Measurements from ENCODE around the gene RNU1-4.
"Not testable (repeated sequence)": the region's sequence is repeated elsewhere in the genome, so short reads cannot be mapped to it uniquely, and the experiment has no call there.

The RNU1-4 gene

DNA sequence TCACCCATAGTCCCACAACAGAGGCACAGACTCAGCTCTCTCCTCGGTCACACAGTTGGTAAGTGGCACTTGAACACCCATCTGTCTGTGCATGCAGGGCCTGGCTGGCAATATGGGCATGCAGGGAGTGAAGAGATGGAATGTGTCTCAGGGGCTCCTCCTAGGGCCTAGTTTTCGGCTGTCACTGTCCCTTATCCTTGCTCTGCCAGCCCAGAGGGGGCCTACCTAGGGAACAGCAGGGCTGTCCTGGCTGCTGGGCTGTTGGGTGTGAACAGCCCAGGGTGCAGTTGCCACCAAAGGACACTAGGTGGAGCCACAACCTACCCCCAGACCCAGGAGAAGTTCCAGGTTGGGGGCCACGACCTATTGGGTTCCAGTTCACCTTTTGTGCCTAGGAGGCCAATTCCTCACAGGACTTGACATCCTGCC is 30.6 kb upstream of the RNU1-4 start:
- peak; percentile 84 for DNase-seq

DNA sequence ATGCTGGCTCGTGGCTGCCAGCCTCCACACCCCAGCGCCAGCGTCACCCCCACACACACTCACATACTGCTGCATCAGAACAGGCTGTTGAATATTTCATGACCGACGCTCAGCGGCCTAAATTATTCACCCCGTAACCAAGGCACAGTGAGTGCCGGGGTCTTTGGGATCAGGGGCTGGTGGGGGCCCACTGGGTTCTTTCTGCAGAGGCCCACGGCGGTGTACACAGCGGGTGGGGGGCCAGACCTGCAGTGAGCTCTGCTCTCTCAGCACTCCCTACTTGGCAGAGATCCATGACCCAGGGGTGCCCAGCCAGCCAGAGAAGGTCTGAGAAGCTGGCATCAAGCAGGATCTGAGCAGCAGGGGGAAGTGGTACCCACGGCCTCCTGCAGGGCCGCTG is 29.7 kb upstream of the RNU1-4 start:
- peak; percentile 50 for DNase-seq

DNA sequence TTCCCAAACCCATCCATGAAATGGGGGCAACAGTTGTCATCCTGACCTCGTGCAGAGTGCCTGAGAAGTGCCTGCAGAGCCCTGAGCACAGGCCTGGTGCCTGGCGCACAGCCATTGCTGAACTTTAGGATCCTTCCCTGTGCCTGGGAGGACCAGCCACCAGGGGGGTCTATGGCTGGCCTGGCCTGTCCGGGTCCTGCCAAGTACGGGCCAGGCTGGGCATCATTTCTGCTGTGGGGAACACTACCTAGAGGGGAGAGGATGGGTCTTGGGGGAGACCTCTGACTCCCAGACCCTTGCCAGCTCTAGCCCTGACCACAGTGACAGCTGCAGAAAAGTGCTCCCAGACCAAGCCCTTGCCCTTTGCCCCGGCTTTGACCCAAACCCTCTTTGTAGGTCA is 28.2 kb upstream of the RNU1-4 start:
- DNase-seq = peak; percentile 52

DNA sequence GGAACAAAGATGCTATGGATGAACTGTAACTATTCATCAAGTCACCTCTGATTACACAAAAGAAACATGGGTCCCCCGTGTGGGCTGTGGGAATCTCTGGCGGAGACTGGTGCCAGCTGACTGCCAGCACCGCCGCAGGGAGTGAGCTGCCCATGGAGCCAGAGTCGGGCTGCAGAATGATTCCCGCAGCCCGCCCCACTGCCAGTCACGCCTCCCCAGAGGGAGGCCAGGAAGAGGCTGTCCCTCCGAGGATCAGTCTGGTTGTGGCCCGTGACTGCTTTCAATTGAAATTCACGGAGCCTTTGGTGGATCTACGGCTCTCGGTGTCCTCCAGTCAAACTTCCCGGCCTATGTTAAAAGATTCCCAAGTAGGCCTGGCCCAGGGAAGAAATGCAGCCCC is 27.7 kb upstream of the RNU1-4 start:
- peak; percentile 37 for DNase-seq

DNA sequence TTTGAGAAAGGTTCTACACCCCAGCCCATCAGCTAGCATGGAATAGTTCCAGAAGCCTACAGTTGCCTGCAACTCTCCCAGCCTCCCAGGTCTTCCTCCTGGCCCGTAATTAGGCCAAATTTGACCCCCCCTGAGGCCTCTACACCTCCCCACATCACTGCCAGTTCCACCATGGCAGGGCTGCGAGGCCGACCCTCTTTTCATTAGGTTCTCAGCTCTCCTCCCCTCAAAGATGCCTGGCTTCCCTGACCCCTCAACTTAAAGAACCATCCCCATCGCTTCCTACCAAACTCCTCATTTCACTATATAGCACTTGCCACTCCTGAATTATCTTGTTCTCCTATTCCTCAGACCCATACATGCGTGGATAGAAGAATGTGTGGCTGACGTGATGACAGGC is 27.3 kb upstream of the RNU1-4 start:
- peak; percentile 35 for DNase-seq

DNA sequence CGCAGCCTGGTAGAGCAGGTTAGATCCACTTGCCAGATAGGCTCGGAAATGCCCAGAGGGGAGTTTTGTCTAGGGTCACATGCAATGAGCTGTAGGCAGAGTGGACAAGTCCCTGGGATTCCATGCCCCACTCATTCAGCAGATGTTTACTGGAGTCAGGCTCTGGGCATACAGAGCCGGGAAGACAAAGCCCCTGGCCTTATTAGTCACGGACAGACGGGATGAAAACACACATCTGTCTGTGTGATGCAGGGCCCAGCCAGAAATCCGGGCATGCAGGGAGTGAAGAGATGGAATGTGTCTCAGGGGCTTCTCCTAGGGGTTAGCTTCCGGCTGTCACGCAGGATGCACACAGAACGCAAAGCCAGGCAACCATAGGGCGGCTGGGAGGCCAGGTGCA is 26.8 kb upstream of the RNU1-4 start:
- DNase-seq = not testable (repeated sequence)

DNA sequence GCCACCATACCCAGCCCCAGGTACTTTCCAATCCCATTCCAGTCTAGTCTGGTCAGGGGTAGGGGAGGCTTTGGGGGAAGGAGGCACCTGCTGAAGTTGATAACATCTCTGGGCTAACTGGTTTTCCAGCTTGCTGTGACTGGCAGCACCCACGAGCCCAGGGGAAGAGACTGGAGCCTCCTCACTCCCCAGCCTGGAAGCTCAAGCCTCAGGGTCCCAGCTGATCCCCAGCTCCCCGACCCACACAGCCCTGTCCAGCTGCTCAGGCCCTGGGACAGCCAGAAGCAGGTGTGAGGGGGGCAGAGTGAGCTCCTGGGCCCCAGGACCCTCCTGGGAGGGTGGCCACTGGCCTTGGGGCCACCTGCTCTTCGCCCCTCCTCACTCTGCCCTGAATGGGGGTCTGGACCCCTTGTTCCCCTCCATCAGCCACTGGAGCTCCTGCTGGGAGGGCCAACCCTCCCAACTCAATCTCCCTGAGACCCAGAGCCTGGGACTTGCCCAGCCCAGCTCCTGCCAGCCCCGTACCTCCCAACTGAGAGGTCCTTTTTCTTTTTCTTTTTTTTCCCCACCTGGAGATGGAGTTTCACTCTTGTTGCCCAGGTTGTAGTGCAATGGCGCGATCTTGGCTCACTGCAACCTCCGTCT is 23.5 kb upstream of the RNU1-4 start:
- DNase-seq = peak; percentile 55

DNA sequence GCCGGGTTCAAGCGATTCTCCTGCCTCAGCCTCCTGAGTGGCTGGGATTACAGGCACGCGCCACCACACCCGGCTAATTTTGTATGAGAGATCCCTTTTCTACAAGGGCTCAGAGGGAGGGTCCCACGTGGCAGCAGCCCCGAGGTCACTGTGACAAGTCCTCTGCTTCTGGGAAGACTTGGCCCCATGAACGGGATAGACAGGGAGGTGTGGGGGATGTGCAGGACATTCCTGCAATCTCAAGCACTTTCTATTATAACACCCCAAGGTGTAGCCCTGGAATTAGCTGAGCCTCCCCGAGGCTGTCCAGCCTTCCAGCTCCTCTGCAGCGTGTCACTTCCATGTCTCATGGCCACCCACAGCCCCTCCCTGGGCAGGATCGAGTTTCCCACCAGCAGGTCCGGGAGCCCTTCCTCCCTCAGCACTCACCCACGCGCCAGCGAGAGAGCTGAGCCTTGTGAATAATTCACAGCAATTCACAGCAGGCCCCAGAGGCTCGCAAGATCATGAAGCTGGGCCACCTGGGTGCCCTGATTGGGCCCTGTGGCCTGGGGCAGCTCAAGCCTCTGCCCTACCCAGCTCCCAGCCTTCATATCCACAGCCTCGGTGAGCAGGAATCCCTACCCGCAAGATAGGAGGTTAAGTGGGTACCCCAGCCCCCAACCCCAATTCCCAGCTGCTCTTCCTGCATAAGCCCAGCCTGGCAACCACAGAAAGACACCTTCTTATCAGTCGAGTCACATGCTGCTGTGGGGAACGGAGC is 22.8 kb upstream of the RNU1-4 start:
- DNase-seq = peak; percentile 60

DNA sequence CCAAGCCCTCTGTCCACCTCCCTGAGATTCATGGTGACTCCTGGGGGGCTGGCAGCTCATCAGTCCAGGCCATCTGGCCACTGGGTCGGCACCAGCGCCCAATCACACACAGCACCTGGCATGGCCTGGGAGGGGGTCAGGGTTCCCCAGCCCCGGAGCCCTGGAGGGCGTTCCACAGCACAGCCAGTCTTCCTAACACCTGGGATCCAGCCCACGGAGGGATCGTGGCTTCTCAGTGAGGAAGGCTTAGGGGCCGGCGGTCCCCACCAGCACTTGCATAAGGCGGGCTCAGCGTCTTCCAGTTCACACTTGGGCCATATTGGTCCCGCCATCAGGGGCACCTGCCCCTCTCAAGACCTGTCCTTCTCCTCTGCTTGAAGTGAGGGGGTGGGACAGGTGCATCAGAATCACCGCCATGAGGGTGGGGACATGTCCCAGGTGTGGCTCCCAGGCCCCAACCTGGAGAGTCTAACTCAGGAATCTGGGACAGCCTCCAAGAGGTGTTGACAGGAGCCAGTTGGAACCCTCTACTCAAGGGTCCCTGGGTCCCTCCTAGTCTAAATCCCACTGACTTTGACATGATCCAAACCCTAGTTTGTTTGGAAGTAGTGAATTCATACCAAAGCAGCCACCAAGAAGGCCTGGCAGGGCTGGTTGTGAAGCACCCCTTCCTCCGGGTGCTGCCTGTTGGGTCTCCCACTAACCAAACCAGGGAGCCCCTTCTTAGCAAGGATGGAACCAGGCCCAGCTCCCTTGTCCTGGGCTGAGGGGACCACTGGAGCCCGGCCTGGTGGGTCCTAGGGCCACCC is 22.0 kb upstream of the RNU1-4 start:
- DNase-seq = peak; percentile 64

DNA sequence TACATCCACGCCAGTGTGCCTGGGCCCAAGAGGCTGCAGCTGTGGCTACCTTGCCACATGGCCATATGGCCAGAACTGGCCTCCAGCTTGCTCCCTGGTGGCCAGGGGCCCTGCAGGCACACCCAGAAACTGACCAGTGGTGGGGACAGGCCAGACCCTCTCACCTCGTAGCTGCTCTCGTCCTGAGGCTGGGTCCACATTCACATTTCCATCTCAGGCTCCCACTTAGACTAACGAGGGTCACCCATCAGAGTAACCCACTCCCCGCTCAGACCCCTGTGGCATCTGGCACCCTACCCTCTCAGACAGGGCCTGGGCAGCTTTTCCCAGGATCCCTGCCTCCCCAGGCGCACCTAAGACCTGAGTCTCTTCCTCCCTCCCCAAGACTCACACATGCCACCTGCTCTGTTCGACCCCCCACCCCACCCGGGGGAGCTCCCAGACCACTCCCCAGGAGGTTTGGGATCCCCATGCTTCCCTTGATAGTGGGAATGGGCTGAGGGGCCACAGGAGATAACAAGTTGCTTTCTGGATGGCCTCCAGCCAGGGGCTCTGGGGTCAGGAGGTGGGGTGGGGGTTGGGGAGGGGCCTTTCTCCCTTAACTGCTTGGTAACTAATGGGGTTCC is 21.3 kb upstream of the RNU1-4 start:
- peak; percentile 56 for DNase-seq

DNA sequence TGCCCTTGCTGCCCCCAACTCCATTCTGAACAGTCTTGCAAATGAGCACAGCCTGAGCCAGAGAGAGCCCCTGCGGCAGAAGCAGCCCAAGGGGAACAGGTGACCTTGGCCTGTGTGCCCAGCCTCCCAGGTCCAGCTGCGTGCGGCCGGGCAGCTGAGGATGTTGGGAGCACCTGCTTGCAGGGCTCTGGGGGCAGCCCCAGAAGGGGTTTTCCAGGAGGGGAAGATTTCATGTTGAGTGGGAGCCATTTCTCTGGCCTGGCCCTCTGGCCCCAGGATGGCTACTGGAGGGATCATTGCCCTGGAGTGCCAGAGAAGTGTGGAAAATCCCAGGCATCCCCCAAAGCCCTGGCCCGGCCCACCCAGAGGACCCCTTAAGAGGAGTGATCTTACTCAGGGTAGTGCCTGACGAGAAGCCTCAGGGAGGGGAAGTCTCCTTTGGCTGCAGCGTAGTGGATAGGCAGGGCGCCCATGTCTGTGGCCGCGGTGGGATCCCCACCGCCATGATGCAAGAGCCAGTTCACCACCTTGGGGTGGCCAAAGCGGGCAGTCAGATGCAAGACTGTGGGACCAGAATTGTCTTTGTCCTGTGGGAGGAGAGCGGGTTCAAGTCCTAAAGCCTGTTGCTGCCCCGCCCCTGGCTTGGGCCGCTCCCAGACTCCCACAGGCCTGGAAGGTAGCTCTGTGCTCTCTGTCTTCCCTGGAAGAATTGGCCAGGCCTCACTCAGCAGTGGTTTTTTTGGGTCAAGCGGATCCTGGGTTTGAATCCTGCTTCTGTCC is 20.6 kb upstream of the RNU1-4 start:
- DNase-seq = peak; percentile 58

DNA sequence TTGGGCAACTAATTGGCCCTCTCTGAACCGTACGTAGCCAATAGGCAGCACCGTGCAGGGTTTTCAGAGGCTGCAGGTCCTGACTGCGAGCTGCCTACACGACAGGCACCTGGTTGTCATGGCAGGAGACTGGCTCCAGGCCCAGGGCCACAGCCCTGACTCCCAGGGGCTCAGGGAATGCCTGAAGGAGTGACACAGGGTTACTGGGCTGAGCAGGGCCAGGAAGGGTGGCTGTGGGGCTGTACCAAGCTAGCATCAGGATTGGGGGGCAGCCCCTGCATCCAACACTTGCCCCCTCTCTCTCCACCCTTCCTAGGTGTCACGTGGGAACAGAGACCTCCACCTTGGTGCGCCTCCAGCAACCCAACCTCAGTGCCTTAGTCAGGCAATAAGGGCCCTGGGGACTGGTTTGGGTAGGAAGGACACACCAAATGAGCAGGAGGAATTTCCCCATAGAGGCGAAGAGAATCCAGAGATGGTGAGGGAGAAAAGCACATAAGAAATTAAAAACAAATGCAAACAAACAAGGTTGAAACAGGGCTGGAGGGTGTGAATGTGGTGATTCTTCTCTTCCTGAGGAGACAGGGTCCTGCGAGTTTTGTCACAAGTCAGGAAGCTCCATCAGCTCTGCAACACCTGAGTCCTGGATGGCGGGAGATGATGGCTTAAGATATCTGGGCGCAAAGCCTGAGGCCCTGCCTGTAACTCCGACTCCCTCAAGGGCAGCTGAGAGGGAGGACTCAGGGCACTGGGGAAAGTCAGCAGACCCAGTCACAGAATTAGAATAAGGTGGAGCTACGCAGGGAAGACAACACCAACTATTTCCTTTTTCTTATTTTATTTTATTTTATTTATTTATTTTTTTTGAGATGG is 19.7 kb upstream of the RNU1-4 start:
- peak; percentile 58 for DNase-seq

DNA sequence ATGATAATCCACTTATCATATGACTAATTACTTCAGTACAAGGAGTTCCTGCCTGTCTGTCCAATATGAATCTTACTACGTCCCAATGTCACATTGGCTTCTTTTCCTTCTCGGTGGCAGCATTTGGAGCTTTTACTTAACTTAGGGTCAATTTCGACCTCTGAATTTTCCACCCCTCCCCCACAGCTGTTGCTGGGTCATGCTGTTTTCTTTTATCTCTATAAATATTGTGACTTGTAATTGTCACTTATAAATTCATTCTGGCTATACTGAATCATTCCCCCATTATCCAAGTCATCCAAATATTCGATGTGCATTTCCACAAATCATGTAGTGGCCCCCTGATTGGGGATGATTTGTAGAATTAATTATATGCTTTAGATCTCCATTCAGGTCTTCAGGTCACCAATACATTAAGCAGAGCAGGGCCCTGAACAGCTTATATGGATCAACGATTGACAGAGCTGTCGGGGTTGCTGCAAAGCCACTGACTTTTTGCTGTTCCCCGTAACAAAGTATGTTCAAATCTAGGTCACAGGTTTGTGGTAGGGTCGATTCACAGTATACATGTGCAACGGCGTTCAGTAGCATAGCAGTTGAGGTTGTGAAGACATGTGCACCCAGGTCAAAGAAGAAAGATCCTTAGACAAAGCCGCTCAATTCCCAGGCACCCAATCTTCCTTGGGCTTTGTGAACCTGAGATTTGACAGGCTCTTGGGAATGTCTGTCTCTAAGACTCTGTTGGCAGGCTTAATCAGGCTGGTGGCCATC is 18.3 kb upstream of the RNU1-4 start:
- peak; percentile 51 for DNase-seq

DNA sequence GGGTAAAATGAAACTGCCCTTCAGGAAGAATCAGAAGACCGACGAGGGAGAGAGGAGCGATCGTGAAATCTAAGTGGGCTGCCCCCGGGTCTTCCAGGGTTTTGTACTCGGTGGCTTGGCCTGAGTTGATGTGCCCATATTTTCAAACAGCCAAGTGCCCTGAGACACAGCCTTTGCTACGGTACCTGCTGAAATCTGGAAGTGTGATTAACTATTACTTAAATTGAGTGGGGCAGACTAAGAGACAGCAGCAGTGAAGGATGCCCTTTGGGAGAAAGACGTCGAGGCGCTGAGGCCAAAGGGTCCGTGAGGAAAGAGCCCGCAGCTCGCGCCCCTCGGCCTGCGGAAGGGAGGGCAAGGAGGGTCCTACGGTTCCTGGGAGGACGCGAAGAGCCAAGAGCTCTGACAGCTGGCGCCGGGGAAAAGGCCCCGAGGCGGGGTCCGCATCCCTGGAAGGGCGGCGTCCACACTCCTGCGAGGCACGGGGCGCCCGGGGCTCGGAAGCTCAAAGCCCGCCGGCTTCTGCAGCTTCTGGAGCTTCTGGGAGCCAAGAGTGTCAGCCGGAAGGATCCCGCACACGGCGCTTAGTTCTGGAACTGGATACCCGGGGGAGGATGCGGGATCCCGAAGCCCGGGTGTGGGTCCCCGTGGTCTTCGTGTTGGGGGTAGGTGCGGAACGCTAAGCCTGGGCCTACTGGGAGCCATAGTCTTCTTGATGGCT is 15.4 kb upstream of the RNU1-4 start:
- DNase-seq = peak; percentile 57

DNA sequence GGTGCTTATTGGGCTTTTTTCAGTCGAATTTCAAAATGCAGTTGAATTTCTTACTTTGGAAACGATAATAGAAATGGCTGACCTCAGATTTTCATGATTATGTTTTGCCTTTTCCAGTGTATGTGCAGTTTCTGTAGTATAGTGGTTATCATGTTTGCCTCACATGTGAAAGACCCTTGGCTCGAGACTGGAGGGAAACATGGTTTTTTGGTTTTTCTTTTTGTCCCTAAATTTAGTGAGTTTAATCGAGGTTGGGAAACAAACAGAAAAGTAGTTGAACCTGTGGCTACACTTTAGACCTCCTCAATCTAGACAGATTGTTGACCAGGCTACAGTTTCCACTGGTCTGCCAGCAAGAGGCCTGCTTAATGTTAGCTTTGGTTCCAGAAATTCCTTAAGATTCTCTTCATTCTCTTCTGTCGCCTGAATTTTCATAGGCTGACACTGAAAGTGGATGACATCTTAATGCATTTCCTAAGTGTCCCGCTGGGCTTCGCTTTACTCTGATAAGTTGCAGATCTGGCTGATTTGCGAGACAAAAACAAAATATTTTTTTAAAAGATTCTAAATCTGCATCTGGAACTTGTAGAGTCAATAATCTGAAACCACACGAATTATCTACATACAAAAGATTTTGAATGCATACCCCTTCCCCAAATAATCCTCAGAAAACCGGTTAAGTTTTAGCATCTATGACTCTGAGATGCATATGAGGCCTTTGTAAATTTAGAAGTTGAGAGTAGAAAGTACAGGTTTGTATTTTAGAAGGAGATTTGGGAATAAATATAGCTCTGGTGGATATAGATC is 14.7 kb upstream of the RNU1-4 start:
- DNase-seq = peak; percentile 38

DNA sequence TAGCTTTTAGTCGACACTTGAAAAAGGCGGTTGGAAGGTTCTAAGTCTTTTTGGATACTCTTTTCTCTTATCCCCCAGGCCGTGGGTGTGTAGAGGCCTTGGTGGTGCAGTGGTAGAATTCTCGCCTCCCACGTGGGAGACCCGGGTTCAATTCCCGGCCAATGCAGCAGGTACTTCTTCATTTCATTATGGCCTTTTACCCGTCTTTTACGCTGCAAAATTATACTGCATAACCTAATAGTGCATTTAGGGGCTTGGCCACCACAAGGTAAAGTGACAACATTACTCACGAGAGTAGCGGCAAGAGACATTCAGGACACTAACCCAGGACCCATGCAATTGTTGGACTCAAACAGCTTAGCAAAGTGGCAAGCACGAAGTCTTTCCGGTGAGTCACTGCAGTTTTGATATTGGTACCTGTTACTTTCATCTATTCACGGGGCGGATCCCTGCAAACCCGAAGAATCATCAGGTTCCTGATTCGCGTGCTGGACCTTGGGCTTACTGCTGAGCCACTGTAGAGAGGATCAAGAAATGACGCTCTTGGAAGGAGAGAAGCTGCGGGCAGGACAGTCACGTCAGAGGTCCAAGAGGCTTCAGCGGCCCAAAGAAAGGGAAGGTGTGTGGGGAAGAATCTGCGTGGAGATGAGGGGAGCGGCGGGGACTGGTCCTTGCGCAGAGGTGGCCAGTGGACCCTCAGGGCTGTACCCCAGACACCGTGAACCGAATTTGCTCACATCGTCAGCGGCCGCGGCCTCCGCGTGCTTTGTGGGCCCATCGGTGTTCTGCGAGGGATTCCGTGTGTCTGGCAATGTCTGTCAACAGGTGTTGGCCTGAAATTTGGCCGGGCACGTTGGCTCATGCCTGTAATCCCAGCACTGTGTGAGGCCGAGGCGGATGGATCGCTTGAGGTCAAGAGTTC is 12.9 kb upstream of the RNU1-4 start:
- DNase-seq = peak; percentile 80

DNA sequence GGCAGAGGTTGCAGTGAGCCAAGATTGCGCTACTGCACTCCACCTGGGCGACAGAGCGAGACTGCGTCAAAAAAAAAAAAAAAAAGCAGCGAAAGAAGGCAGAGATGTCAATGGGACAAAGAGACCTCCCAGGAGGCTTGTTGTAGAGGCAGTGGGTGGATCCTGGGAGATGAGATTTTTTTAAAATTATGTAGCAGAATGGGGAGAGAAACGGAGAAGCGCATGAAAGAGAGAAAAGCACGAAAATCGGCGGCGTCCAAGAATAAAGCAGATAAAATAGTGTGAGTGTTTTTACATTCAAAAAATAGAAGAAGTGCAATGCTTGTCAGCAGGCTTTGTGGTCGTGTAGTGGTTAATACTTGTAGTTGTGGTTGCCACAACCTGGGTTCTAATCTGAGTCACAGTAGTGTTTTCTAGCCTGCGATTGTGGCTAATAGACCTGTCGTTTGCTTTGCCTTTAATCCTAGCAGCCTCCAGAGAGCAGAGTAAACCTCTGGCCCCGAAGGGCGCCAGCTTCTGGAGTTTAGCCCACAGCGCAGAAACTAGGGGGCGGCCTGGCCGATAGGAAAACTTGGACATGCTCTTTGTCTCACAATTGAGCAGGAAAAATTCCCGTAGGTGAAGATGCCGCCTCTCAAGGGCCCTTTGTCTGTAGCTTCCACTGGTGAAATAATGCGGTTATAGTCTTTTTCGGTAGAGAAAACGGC is 11.9 kb upstream of the RNU1-4 start:
- not testable (repeated sequence) for DNase-seq

Data from activated CD8-positive, alpha-beta memory T cell treated with anti-CD3 and anti-CD28 coated beads for 24 hours (primary cell).